ENCODE data around the gene SYT2.

SYT2 gene

GRCh38 chr1:202681736-202682420 lies 28.4 kb downstream of the SYT2 start:
- H3K4me1 ChIP-seq (ENCODE audit: control insufficient read depth, insufficient read depth, low read length, poor library complexity, severe bottlenecking): no peaks in the 10 kb centered on the region
- H3K27ac ChIP-seq (ENCODE audit: insufficient read depth, low read length, poor library complexity, severe bottlenecking): no peak overlapping the region
- H3K4me3 ChIP-seq (ENCODE audit: insufficient read depth, low read depth, low read length, poor library complexity, severe bottlenecking): no peak overlapping the region
- no peak for DNase-seq
- H3K27me3 ChIP-seq (replicated peaks; ENCODE audit: control insufficient read depth, insufficient read depth, low read length, poor library complexity, severe bottlenecking): no peaks in the 10 kb centered on the region
- no peaks in the 10 kb centered on the region for H3K36me3 ChIP-seq (ENCODE audit: control insufficient read depth, insufficient read depth, low read length)
- no peaks in the 10 kb centered on the region for H3K9me3 ChIP-seq (ENCODE audit: control insufficient read depth, low read length)

GRCh38 chr1:202680586-202681352 lies 29.5 kb downstream of the SYT2 start:
- no peak overlapping the region for H3K4me3 ChIP-seq (ENCODE audit: insufficient read depth, low read depth, low read length, poor library complexity, severe bottlenecking)
- H3K27me3 ChIP-seq (replicated peaks; ENCODE audit: control insufficient read depth, insufficient read depth, low read length, poor library complexity, severe bottlenecking): no peaks in the 10 kb centered on the region
- no peaks in the 10 kb centered on the region for H3K9me3 ChIP-seq (ENCODE audit: control insufficient read depth, low read length)

GRCh38 chr1:202679406-202680177 lies 30.7 kb downstream of the SYT2 start:
- DNase-seq: no peak
- Histone ChIP-seq H3K4me3 (ENCODE audit: insufficient read depth, low read depth, low read length, poor library complexity, severe bottlenecking) (no peak overlapping the region), H3K9me3 (ENCODE audit: control insufficient read depth, low read length) (no peaks in the 10 kb centered on the region), H3K36me3 (ENCODE audit: control insufficient read depth, insufficient read depth, low read length) (no peaks in the 10 kb centered on the region), H3K4me1 (ENCODE audit: control insufficient read depth, insufficient read depth, low read length, poor library complexity, severe bottlenecking) (no peaks in the 10 kb centered on the region), H3K27me3 (replicated peaks; ENCODE audit: control insufficient read depth, insufficient read depth, low read length, poor library complexity, severe bottlenecking) (no peaks in the 10 kb centered on the region), H3K27ac (ENCODE audit: insufficient read depth, low read length, poor library complexity, severe bottlenecking) (no peak overlapping the region)

More at GRCh38 chr1:202680586-202681352, 29.5 kb downstream of the SYT2 start:
- DNase-seq: no peak
- Histone ChIP-seq H3K4me1 (ENCODE audit: control insufficient read depth, insufficient read depth, low read length, poor library complexity, severe bottlenecking) (no peaks in the 10 kb centered on the region), H3K27ac (ENCODE audit: insufficient read depth, low read length, poor library complexity, severe bottlenecking) (no peak overlapping the region), H3K36me3 (ENCODE audit: control insufficient read depth, insufficient read depth, low read length) (no peaks in the 10 kb centered on the region)

GRCh38 chr1:202677433-202677832 lies 32.8 kb downstream of the SYT2 start:
- H3K9me3 ChIP-seq (ENCODE audit: control insufficient read depth, low read length): no peaks in the 10 kb centered on the region
- H3K4me1 ChIP-seq (ENCODE audit: control insufficient read depth, insufficient read depth, low read length, poor library complexity, severe bottlenecking): no peaks in the 10 kb centered on the region
- H3K4me3 ChIP-seq (ENCODE audit: insufficient read depth, low read depth, low read length, poor library complexity, severe bottlenecking): no peak overlapping the region
- no peaks in the 10 kb centered on the region for H3K36me3 ChIP-seq (ENCODE audit: control insufficient read depth, insufficient read depth, low read length)
- no peak for DNase-seq
- no peaks in the 10 kb centered on the region for H3K27me3 ChIP-seq (replicated peaks; ENCODE audit: control insufficient read depth, insufficient read depth, low read length, poor library complexity, severe bottlenecking)
- H3K27ac ChIP-seq (ENCODE audit: insufficient read depth, low read length, poor library complexity, severe bottlenecking): no peak overlapping the region

- H3K9me3 ChIP-seq (ENCODE audit: control insufficient read depth, low read length): no peaks in the 10 kb centered on the region
- H3K27me3 ChIP-seq (replicated peaks; ENCODE audit: control insufficient read depth, insufficient read depth, low read length, poor library complexity, severe bottlenecking): no peaks in the 10 kb centered on the region
- DNase-seq: no peak
- no peaks in the 10 kb centered on the region for H3K4me1 ChIP-seq (ENCODE audit: control insufficient read depth, insufficient read depth, low read length, poor library complexity, severe bottlenecking)
- no peak overlapping the region for H3K27ac ChIP-seq (ENCODE audit: insufficient read depth, low read length, poor library complexity, severe bottlenecking)
- no peak overlapping the region for H3K4me3 ChIP-seq (ENCODE audit: insufficient read depth, low read depth, low read length, poor library complexity, severe bottlenecking)
- no peaks in the 10 kb centered on the region for H3K36me3 ChIP-seq (ENCODE audit: control insufficient read depth, insufficient read depth, low read length)
These were observed 36.7 kb downstream of the SYT2 start for GRCh38 chr1:202673531-202673930.

- Histone ChIP-seq H3K4me3 (ENCODE audit: insufficient read depth, low read depth, low read length, poor library complexity, severe bottlenecking) (no peak overlapping the region), H3K4me1 (ENCODE audit: control insufficient read depth, insufficient read depth, low read length, poor library complexity, severe bottlenecking) (no peaks in the 10 kb centered on the region), H3K36me3 (ENCODE audit: control insufficient read depth, insufficient read depth, low read length) (no peaks in the 10 kb centered on the region), H3K27me3 (replicated peaks; ENCODE audit: control insufficient read depth, insufficient read depth, low read length, poor library complexity, severe bottlenecking) (no peaks in the 10 kb centered on the region), H3K9me3 (ENCODE audit: control insufficient read depth, low read length) (no peaks in the 10 kb centered on the region), H3K27ac (ENCODE audit: insufficient read depth, low read length, poor library complexity, severe bottlenecking) (no peak overlapping the region)
- DNase-seq: no peak
These were observed 38.9 kb downstream of the SYT2 start for GRCh38 chr1:202671399-202671798.

GRCh38 chr1:202665417-202665816 lies 44.8 kb downstream of the SYT2 start:
- DNase-seq: no peak
- no peak overlapping the region for H3K27ac ChIP-seq (ENCODE audit: insufficient read depth, low read length, poor library complexity, severe bottlenecking)
- H3K36me3 ChIP-seq (ENCODE audit: control insufficient read depth, insufficient read depth, low read length): no peaks in the 10 kb centered on the region
- no peaks in the 10 kb centered on the region for H3K9me3 ChIP-seq (ENCODE audit: control insufficient read depth, low read length)
- H3K27me3 ChIP-seq (replicated peaks; ENCODE audit: control insufficient read depth, insufficient read depth, low read length, poor library complexity, severe bottlenecking): no peaks in the 10 kb centered on the region
- no peak overlapping the region for H3K4me3 ChIP-seq (ENCODE audit: insufficient read depth, low read depth, low read length, poor library complexity, severe bottlenecking)
- no peaks in the 10 kb centered on the region for H3K4me1 ChIP-seq (ENCODE audit: control insufficient read depth, insufficient read depth, low read length, poor library complexity, severe bottlenecking)

- no peak overlapping the region for H3K27ac ChIP-seq (ENCODE audit: insufficient read depth, low read length, poor library complexity, severe bottlenecking)
- no peaks in the 10 kb centered on the region for H3K27me3 ChIP-seq (replicated peaks; ENCODE audit: control insufficient read depth, insufficient read depth, low read length, poor library complexity, severe bottlenecking)
- H3K9me3 ChIP-seq (ENCODE audit: control insufficient read depth, low read length): no peaks in the 10 kb centered on the region
- no peaks in the 10 kb centered on the region for H3K36me3 ChIP-seq (ENCODE audit: control insufficient read depth, insufficient read depth, low read length)
- DNase-seq: no peak
- H3K4me3 ChIP-seq (ENCODE audit: insufficient read depth, low read depth, low read length, poor library complexity, severe bottlenecking): no peak overlapping the region
- no peaks in the 10 kb centered on the region for H3K4me1 ChIP-seq (ENCODE audit: control insufficient read depth, insufficient read depth, low read length, poor library complexity, severe bottlenecking)
These were observed 46.2 kb downstream of the SYT2 start for GRCh38 chr1:202664083-202664482.

- no peak for DNase-seq
- H3K4me3 ChIP-seq (ENCODE audit: insufficient read depth, low read depth, low read length, poor library complexity, severe bottlenecking): no peak overlapping the region
- H3K27me3 ChIP-seq (replicated peaks; ENCODE audit: control insufficient read depth, insufficient read depth, low read length, poor library complexity, severe bottlenecking): no peaks in the 10 kb centered on the region
- H3K27ac ChIP-seq (ENCODE audit: insufficient read depth, low read length, poor library complexity, severe bottlenecking): no peak overlapping the region
- H3K9me3 ChIP-seq (ENCODE audit: control insufficient read depth, low read length): no peaks in the 10 kb centered on the region
- no peaks in the 10 kb centered on the region for H3K36me3 ChIP-seq (ENCODE audit: control insufficient read depth, insufficient read depth, low read length)
- H3K4me1 ChIP-seq (ENCODE audit: control insufficient read depth, insufficient read depth, low read length, poor library complexity, severe bottlenecking): no peaks in the 10 kb centered on the region
These were observed 47.1 kb downstream of the SYT2 start for GRCh38 chr1:202663131-202663530.

- Histone ChIP-seq H3K27me3 (replicated peaks; ENCODE audit: control insufficient read depth, insufficient read depth, low read length, poor library complexity, severe bottlenecking) (no peaks in the 10 kb centered on the region), H3K36me3 (ENCODE audit: control insufficient read depth, insufficient read depth, low read length) (no peaks in the 10 kb centered on the region), H3K9me3 (ENCODE audit: control insufficient read depth, low read length) (no peaks in the 10 kb centered on the region), H3K4me3 (ENCODE audit: insufficient read depth, low read depth, low read length, poor library complexity, severe bottlenecking) (no peak overlapping the region), H3K27ac (ENCODE audit: insufficient read depth, low read length, poor library complexity, severe bottlenecking) (no peak overlapping the region), H3K4me1 (ENCODE audit: control insufficient read depth, insufficient read depth, low read length, poor library complexity, severe bottlenecking) (no peaks in the 10 kb centered on the region)
- no peak for DNase-seq
These were observed 48.2 kb downstream of the SYT2 start for GRCh38 chr1:202662081-202662480.
